ENCODE data around the gene ASB15. TPM values are rescaled to one million over a fixed set of nuclear protein-coding genes. Genes with fewer than 3 reads are reported as not detected.

The ASB15 gene
- total RNA-seq, 4 donors from 2014 or later: not detected

GRCh38 chr7:123662293-123662692 is 60.7 kb downstream of the ASB15 start:
- DNase-seq (ENCODE audit: low spot score in 2 of 2): no peak
- TF ChIP-seq POLR2A (IDR thresholded peaks at IDR 0.05) (no peak), CTCF (IDR thresholded peaks at IDR 0.05) (no peak)
- 92 to 94% methylated on average over 15 of the region's 15 CpGs for WGBS, 2 donors
- H3K4me3 ChIP-seq (ENCODE audit: low read depth, poor library complexity, severe bottlenecking): no peak overlapping the region
- intact Hi-C loops (cut with DNase I; ENCODE audit: low total_unique reads): no loop called here

- 61 to 66% methylated on average over 3 of the region's 3 CpGs for WGBS, 2 donors
- no peak for TF ChIP-seq CTCF (IDR thresholded peaks at IDR 0.05)
- no peak for TF ChIP-seq POLR2A (IDR thresholded peaks at IDR 0.05)
- intact Hi-C loops (cut with DNase I; ENCODE audit: low total_unique reads): no loop called here
These were observed 61.1 kb downstream of the ASB15 start for GRCh38 chr7:123662755-123663154.

GRCh38 chr7:123663200-123663599 is 61.6 kb downstream of the ASB15 start:
- WGBS, 2 donors: 92 to 93% methylated on average over 6 of the region's 6 CpGs
- TF ChIP-seq CTCF (IDR thresholded peaks at IDR 0.05) (no peak), POLR2A (IDR thresholded peaks at IDR 0.05) (no peak)
- intact Hi-C loops (cut with DNase I; ENCODE audit: low total_unique reads): no loop called here
- no peak overlapping the region for H3K4me3 ChIP-seq (ENCODE audit: low read depth, poor library complexity, severe bottlenecking)
- no peak for DNase-seq (ENCODE audit: low spot score in 2 of 2)

More at GRCh38 chr7:123662755-123663154, 61.1 kb downstream of the ASB15 start:
- no peak for DNase-seq (ENCODE audit: low spot score in 2 of 2)
- no peak overlapping the region for H3K4me3 ChIP-seq (ENCODE audit: low read depth, poor library complexity, severe bottlenecking)

- 87 to 88% methylated on average over 2 of the region's 2 CpGs for WGBS, 2 donors
- no peak for TF ChIP-seq POLR2A (IDR thresholded peaks at IDR 0.05)
- no peak for TF ChIP-seq CTCF (IDR thresholded peaks at IDR 0.05)
- no peak overlapping the region for H3K4me3 ChIP-seq (ENCODE audit: low read depth, poor library complexity, severe bottlenecking)
- intact Hi-C loops (cut with DNase I; ENCODE audit: low total_unique reads): no loop called here
- DNase-seq (ENCODE audit: low spot score in 2 of 2): no peak
These were observed 63.5 kb downstream of the ASB15 start for GRCh38 chr7:123665157-123665556.

GRCh38 chr7:123665896-123666295 is 64.3 kb downstream of the ASB15 start:
- no peak overlapping the region for H3K4me3 ChIP-seq (ENCODE audit: low read depth, poor library complexity, severe bottlenecking)
- no peak for TF ChIP-seq CTCF (IDR thresholded peaks at IDR 0.05)
- no peak for TF ChIP-seq POLR2A (IDR thresholded peaks at IDR 0.05)
- intact Hi-C loops (cut with DNase I; ENCODE audit: low total_unique reads): no loop called here
- DNase-seq (ENCODE audit: low spot score in 2 of 2): no peak
- WGBS, 2 donors: 89 to 93% methylated on average over 1 of the region's 1 CpG

- WGBS, 2 donors: 14 to 32% methylated on average over 1 of the region's 1 CpG
- DNase-seq (ENCODE audit: low spot score in 2 of 2): no peak
- TF ChIP-seq POLR2A (IDR thresholded peaks at IDR 0.05): no peak
- no peak for TF ChIP-seq CTCF (IDR thresholded peaks at IDR 0.05)
- intact Hi-C loops (cut with DNase I; ENCODE audit: low total_unique reads): no loop called here
- H3K4me3 ChIP-seq (ENCODE audit: low read depth, poor library complexity, severe bottlenecking): no peak overlapping the region
These were observed 64.9 kb downstream of the ASB15 start for GRCh38 chr7:123666492-123666891.
